Heart left ventricle (tissue), 13 donors: ENCODE results near the gene RAD51B.

Source experiments
- POLR2A ChIP-seq, 2 donors: fragments of 450-650 bp; IDR thresholded peaks; one replicate each; pipeline ENCODE4 v1.6.1; 2017; ENCODE audit warnings: antibody characterized with exemption in 2 of 2, mild to moderate bottlenecking in 2 of 2, moderate library complexity in 2 of 2
- TF ChIP-seq, protein P1 (sequence below), 12 donors: fragments of 200-600 bp; sonication (generic) in 4 of 12; IDR thresholded peaks; one replicate each; pipeline versions ENCODE4 v1.5.0 to v1.8.0; 2018 to 2022; ENCODE audit warnings: antibody characterized with exemption in 12 of 12, mild to moderate bottlenecking in 5 of 12
- donor health status: ischemic (EF 13 %, LVEDD 7.1; RV severe dilation, severe dysfunction).
- donor health status: DM: no; HTN: yes; CAD: no.
- donor health status: DM: no; HTN: no; CAD: no.
- donor health status: ischemic (EF 25% LVEDD 6.9; RV normal size, moderate dysfunction).
- donor health status: ischemic (EF 25% LVEDD 5.7; RV mildly dilated, moderate dysfunction).
- donor health status: ischemic (EF 35%, LVEDD 5.7; RV mildly dilated, moderate dysfunction).
- donor health status: nonischemic (EF 11% LVEDD 7.7; RV severe dilation, severe dysfunction).
- donor health status: DM: yes; HTN: yes; CAD: no.
- donor health status: PGD.
- donor health status: ischemic (EF 29% LVEDD 5.4; RV normal size, mild dysfunction).
- donor health status: nonischemic (EF 23%, LVEDD 6.1; RV moderate dilation, normal function).

DNA sequence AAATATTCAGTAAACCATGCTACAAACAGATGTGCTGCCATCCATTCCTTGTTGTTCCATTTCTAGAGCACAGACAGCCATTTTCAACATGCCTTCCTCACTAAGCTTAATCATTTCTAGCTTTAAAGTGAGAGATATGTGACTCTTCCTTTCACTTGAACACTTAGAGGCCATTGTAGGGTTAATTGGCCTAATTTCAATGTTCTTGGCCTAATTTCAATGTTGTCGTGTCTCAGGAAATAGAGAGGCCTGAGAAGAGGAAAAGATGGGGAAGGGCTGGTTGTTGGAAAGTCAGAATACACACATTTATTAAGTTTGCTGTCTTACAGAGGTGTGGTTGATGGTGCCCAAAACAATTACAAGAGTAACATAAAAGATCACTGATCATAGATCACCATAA is 538.2 kb downstream of the RAD51B start:
- TF ChIP-seq, protein P1, sequence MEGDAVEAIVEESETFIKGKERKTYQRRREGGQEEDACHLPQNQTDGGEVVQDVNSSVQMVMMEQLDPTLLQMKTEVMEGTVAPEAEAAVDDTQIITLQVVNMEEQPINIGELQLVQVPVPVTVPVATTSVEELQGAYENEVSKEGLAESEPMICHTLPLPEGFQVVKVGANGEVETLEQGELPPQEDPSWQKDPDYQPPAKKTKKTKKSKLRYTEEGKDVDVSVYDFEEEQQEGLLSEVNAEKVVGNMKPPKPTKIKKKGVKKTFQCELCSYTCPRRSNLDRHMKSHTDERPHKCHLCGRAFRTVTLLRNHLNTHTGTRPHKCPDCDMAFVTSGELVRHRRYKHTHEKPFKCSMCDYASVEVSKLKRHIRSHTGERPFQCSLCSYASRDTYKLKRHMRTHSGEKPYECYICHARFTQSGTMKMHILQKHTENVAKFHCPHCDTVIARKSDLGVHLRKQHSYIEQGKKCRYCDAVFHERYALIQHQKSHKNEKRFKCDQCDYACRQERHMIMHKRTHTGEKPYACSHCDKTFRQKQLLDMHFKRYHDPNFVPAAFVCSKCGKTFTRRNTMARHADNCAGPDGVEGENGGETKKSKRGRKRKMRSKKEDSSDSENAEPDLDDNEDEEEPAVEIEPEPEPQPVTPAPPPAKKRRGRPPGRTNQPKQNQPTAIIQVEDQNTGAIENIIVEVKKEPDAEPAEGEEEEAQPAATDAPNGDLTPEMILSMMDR (IDR thresholded peaks at IDR 0.05): no peak
- no peak for TF ChIP-seq POLR2A (IDR thresholded peaks at IDR 0.05)
